HG02678 (cell line): ENCODE measurements around the gene AFF3.

Experiments used
- ATAC-seq: cut with Tn5 transposase; IDR thresholded peaks from one replicate; pipeline ENCODE4 v1.9.1; 2021; ENCODE audit warnings: mild to moderate bottlenecking, moderate library complexity; ENCODE audit not compliant: unreplicated experiment

Gene AFF3

DNA sequence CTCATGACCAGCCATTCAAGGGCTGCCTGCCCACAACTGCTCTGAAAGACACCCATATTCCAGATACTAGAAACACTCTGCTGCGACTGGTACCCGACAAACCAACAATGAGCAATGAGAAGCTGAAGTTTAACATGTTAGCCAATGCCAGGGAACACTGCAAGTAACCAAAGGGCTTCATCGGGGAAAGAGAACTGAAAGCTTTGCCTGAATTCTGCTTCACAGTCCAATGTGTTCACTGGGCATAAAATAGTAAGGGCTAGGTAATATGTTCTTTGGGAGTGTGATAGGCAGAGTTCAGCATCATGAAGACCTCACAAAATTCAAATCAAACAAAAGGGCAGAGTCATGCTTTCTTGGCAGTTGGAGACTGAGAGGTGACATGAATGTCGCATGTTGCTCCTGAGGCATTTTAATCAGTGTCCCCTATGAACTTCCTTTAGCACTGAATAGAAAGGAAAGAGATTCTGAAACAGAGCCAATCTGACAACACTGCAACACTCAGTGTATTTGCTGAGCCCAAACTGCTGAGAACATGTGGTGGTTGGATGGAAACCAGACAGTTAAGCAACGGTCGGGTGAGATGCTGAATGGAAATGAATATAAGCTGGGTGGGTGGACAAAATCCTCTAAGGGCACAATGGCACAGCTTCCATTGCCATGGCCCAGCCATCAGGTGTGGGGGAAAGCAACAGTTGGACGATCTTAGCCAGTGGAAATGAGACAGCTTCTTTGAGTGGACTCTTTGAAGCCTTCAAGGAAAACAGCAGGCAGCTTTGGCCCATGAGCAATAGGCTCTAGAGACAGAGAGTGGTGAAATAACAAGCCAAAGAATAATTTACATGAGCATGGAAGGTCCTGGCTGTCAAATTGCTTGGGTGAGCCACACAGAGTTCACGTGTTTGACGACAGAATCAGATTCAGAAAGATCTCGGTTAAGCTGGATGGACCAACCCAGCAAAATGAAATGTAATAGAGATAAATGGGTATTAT lies 277.5 kb downstream of the AFF3 start:
- no peak for ATAC-seq

DNA sequence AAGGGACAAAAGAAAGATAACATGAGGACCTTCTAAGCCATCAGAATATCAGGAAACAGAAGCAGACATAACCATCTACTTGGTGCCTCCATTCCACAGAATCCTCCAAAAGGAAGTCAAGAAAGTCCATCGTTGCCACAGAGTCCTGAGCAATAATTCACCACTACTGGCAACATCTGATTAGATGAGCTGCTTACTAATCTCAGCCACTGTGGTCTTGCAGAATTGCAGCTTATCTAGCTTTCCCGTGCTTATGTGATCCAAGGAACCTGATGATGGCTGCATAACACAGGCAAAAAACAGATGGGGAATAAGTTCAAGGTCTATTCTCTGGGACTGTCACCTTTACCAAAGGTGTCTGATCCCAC lies 278.5 kb downstream of the AFF3 start:
- ATAC-seq, result no peak

DNA sequence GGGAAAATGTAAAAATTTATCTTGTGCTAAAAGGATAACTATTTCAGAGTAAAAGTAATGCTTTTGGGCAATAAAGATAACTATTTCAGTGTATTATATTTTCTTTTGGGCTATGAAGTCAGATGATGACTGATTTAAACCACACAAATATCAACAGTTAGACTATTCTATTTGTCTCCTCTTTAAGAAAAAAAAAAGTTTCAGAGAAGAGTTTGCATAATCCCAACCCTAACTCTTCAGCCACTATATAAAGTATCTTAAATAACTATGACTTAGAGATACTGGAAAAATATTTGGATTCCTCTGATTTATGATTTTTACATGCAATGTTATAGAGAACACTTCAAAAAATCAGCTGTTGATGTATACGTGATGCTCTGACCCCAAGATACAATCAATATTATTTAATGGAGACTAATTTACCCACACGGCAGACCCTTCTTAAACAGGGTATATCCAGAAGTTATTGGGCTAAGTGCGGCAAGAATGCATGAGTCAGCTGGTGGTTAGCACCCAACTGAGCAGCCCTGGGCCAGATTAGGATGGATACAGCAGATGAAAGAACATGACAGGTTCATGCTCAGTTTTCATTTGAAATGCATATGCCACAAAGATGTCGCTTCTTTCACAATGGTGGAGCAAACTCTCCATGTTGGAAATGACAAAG lies 279.0 kb downstream of the AFF3 start:
- no peak for ATAC-seq

DNA sequence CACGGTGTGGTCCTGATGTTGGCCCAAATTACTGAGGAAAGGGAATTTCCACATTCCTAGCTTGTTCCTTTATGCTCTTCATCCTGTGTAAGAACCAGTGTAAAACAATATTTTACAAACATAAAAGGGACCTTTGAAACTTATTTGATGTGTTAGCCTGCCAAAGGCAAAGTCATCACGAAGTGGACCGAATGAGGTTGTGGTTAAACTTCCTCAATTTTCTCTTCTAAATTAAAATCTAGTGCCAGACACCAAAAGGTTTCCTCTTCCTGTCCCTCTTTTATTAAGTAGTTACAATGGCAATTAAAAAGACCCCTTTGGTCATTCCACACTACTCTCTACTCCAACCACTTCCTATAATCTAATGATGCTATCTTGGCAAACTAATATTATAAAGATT lies 279.8 kb downstream of the AFF3 start:
- ATAC-seq, result no peak

DNA sequence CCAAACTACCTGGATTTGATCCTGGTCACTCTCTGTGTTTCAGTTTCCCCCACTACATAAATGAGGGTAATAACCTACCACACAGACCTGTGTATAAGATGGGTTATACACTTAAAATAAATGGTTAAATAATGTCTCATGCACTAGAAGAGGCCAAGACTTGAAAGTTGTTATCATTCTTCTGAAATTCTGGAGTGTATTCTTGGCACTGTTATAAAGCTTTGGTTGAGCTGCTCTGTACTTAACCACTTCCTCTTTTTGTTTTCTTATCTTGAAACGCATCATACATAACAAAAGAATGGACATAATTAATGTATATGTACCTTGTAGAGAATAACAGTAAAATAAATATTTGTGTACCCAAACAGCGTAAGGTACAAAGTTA lies 281.0 kb downstream of the AFF3 start:
- ATAC-seq, result no peak

DNA sequence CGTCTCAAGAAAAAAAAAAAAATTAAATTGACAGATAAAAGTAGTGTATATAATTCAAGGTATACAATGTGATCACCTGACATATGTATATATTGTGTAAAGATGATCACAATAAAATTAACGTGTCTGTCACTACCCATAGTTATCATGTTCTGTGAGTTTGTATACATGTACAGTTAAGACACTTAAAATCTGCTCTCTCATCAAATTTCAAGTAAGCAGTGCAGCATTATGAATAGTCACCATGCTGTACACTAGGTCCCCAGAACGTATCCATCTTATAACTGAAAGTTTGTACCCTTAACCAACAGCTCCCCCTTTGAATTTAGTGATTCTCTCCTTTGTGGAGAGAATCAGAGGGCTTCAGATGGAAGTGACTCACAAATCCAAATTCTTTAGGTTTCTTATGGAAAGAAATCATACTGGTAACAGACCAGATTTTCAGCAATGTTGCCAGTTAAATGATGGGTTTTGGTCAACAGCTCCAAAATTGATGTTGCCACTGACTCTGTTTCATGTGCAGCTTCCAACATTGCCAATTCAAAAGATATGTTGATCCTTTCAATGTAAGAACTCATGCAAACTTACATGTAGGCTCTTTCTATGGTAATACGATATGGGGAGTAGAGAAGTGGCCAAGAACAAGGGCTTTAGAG lies 281.5 kb downstream of the AFF3 start:
- no peak for ATAC-seq

DNA sequence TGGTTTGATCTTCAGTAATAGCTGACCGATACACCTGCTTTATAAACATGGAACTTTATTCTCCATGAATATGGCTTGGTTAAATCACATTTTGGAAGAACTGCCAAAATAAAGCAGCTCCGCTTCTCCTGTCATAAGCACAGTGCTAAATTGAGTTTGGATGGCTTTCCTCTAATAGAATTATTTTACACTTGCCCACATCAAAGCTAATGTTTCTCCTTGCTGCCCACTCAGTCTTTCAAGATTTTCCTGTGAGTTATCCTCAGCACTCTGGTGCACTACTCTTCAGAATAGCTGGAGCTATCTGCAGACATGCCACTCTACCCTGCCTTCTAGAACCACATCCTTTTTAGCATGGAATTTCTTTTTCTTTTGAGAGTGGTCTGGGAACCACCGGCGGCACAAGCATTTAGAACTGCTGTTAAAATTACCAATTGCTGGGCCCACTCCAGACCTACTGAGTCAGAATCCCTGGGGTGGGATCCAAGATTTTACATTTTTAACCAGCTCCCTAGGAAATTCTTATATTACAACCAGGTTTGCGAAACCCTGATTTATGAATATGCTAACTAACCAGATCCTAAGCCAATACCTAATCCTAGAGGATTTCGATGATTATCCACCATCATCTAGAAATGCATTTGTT lies 283.3 kb downstream of the AFF3 start:
- ATAC-seq, result no peak

DNA sequence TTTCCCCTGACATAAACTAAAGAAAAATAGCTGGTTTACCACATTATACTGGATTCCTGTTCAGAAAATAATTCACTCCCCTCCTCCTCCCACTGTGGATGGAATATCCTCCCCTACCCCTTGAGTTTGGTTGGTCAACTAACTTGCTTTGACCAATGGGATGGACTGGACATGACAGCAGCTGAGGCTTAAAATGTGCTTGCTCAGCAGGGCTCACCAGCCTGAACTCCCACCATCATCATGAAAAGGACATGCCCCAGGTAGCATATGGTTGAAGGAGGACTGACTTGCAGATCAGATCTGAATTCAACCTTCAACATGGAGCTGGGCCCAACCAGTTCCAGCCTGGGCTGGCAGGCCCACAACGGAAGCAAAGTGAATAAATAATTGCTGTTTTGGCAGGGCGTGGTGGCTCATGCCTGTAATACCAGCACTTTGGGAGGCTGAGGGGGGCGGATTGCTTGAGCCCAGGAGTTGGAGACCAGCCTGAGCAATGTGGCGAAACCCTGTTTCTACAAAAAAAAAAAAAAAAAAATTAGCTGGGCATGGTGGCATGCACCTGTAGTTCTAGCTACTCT lies 284.4 kb downstream of the AFF3 start:
- ATAC-seq, result no peak

DNA sequence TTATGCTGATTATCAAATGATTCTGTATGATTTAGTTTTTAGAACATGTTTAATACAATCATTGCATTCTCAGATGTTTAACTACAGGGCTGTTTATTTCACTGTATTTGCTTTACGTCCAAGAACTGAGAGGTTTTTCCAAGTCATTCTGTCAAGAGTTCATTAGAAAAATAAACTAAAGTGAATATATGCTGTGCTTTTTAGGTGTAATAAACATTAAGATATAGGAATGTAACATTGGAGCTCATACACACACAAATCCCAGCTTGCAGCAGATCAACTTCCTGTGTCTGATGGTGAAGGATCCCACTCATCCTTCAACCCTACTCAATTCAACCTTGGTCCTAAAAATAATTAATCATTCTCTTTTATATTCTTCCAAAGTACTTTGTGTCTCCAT lies 285.0 kb downstream of the AFF3 start:
- no peak for ATAC-seq

DNA sequence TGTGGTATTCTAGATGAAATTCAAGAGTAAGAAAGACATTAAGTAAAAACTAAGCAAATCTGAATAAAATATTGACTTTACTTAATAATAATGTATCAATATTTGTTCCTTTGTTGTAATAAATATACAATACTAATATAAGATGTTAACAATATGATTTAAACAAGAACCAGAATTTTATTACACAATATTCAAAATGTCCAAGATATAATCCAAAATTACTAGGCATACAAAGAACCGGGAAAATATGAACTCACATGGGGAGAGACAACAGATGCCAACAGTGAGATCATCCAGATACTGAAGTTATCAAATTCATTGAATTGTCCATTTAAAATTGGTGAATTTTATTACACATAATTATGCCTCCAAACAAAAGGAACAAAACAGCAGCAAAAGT lies 286.3 kb downstream of the AFF3 start:
- no peak for ATAC-seq

DNA sequence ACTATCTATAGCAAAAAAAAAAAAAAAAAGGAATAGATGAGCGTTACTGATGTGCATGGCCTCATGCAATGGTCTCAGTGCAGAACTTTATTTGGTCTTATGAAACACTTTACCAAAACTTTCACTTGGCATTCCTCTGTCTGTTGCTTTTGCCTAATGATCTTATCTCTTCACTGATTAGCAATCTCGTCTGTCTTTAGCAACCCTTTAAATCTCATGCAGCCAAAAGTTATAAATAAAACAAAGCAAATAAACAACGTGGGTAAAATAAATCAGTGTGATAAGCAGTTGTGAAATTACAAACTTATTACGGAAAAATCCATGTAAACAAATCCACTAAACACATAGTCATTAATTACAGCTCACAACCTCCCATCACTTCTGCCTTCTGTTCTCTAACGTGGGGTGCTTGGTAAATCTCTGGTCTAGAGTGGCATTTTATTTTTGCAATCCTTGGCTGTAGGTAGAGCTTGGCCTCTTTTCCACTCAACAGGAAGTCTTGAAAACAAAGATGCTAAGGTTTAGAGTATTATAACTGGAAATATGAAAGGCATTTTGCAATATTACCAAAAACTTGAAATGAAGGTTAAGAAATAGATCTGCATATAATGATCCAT lies 288.0 kb downstream of the AFF3 start:
- no peak for ATAC-seq

DNA sequence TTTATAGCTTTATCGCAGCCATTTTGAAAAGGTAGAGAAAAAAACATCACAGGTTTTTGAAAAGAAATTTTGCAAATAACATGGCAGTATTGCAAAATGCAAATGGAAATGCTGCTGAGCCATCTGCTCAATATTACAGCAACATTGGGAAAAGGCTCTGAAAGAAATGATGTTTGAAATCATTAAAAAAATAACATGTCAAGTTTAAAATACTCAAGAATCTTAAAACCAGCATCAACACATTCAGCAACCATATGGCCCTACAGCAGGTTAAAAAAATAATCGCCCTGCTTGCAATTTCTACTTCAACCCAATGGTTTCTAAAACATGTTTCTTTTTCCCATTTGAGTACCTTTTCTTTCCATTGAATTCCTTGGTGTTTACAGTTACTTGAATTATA lies 289.4 kb downstream of the AFF3 start:
- ATAC-seq, result no peak

DNA sequence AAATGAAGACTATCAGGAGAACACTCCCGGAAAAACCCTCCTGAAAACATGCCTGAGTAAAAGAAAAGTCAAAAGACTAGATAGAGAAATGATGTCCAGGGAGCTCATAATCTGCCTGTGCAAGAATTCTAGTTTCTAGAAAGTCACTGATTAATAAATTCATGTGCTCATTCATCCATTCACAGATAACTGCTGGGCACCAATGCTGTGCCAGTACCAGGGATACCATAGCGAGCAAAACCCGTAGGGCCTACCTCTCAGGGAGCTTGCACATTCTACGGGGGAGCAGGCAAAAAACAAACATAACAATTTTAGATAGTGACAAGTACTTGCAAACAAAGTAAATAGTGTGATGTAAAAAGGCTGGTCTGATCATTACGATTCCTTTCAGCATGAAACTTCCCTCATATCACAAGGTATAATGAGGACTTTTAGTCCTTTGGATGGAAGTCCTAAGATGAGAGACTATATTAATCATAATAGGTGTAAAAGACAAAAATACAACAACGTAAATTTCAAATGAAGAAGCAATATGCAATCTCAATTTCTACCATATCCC lies 289.9 kb downstream of the AFF3 start:
- ATAC-seq, result no peak

DNA sequence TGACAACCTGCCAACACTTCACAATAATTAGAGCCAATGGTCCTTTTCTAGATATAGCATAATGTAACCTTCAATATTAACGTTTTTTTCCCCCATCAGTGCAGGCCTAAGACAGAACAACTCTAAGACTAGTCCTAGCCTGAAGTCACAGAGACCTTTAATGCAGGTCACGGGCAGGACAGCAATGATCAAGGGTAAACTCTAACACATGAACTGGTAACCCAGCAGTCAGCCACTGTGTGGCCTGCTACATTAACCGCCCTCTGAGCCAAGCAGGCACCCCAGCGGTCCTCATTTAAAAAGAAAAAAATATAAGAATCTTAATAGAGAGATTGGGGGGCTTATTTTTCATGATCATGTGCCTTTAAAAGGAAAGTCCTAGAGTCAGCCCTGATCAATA lies 290.6 kb downstream of the AFF3 start:
- no peak for ATAC-seq

DNA sequence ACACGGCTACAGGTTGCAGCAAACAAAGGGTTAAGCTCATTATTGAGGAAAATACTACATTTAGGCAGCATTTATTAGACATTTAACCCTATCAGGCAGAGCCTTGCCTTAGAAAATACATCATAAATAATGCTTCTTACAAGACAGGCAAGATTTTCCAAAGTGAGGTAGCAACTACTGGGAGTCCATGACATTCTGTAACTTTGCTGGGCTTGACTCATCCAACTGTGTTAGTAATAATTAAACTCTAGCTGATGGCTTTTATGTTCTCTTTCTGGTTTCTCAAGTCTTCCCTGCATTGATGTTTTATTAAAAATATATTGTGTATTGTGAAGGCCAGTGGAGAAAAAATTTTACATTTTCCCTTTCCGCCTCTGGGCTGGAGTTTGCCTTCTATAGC lies 291.3 kb downstream of the AFF3 start:
- ATAC-seq, result no peak

DNA sequence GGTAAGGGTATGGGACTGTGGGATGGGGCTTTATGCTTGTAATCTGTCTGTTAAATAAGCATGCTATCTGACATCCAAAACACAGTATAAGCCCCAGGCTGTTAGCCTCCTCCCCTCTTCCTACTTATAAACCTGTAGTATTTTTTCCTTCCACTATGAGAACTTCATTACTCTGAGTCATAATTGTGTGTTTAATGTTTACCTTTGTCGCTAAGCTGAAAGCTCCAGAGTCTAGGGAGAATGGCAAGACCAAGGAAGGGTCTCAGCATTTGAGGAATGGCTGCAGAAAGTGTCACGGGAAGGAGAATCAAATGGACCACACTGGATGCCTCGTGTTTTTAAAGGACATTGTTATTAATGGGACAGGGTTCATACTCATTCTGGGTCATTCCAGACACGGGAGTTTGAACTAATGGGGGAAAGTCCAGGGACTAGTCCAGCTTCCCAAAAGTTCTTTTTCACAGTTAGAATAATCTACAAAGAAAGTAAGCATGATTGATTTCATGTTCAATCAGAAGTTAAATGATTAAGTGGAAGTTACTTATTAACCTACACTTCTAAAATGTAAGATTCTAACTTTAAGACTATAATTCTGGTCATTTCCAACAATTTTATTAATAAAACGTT lies 292.2 kb downstream of the AFF3 start:
- ATAC-seq, result no peak

DNA sequence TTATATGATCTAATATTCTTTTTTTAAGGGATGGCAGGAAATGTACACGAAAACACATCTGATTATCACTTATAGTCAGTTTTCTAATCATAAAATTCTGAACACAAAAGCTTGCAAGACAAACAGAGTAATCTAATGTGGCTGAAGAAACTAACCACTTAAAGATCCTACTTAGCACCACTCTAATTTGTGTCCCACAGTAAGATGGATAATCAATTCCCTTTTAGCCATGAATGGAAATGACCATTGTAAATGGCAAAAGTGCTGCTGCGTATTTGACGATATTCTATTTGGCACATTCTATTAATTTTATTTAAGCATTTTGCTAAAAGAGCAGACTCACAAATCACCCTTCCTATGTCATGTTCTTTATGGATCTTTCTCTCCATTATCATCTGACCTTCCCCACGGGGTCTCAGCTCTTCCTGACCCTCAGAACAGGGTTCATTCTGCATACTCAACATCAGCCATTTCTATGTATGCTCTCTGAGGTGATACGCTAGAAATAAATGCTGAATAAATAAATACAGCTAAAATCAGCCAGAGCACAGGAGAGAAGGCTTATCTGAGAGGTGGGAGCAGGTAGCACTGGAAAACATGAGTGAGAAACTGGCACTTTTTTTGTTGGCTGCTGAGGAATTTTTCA lies 295.8 kb downstream of the AFF3 start:
- ATAC-seq, result no peak

DNA sequence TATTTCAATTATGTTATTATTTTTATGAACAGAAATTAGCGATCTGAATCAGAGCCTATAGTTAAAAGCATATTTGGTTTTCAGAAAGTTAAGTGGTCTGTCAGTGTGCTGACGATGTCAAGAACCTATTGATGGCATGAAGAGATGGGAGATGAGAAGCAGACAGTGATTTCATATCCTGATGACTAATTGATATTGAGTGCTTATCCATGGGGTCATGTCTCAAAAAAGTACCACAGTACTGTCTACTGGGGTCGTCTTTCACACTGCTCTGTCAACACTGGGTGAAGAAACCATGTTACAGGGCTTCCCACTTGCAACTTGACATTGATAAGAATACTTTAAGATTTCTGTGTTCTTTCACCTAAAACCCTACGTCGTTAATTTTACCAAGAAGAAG lies 297.1 kb downstream of the AFF3 start:
- no peak for ATAC-seq

DNA sequence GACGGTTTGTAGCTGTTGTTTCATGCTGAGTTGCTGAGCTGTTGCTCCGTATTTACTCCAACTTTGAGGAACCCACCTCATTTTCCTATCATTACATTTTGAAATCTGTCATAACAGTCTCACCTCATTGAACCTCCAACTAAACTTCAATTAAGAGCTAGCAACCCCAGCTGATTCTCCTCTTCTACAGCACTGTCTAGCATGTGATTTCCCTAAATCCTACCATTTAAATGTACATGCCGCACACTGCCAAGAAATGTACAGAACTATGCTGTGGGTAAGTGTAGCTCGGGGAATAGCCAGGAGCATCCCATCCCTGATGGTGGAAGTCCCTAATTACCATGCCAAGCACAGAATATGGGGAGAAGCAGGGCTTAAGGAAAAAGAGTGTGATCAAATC lies 299.9 kb downstream of the AFF3 start:
- no peak for ATAC-seq
